Hematopoietic multipotent progenitor cell (in vitro differentiated cells): Measurements from ENCODE around the gene CEP162. TPM values are rescaled to one million over a fixed set of nuclear protein-coding genes. Genes with fewer than 3 reads are reported as not detected.
"Not testable (repeated sequence)": the region's sequence is repeated elsewhere in the genome, so short reads cannot be mapped to it uniquely, and the experiment has no call there.

Experiments used
- DNase-seq, 3 donors: peaks; one replicate each; pipeline ENCODE4 v3.0.0-alpha.2; 2011 to 2015; ENCODE audit warnings: low read depth in 2 of 3, low spot score in 2 of 3
- total RNA-seq: library from RNA; depleted of rRNA; stranded (reverse); fragments of >200 nt; gene quantifications from one replicate; pipeline ENCODE4 v1.2.3, GENCODE V29; 2012

The CEP162 gene
- total RNA-seq, 1 donor = 1.6 TPM

GRCh38 chr6:84089081-84089480, 138.4 kb downstream of the CEP162 start:
- DNase-seq = no peak

DNA sequence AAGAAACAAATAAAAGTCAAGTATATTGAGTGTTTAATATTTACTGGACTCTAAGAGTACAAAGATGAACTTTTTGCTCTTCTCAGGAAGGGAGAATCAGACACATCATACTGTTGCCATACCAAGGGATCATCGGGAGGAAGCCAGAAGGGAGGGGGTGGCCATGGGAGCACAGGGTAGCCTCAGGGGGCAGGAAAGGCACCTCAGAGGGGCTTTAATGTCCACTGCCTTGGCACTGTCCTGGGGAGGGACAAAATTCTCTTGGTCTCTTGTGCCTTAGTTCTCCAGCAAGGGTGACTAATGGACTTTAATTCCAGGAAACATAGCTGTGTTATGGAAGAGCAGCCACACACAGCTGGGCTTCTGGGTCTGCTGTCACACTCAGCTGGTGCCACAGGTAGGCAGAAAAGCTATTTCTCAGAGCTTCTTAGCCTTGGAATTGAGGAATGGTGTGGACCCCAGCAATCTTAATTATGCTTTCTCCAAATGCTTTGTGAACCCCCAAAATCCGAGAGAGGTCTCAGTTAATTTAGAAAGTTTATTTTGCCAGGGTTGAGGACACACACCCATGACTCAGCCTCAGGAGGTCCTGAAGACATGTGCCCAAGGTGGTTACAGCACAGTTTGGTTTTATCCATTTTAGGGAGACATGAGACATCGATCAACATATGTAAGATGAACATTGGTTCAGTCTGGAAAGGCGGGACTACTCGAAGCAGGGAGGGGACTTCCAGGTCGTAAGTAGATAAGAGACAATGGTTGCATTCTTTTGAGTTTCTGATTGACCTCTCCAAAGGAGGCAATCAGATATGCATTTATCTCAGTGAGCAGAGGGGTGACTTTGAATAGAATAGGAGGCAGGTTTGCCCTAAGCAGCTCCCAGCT, 140.7 kb downstream of the CEP162 start:
- no peak for DNase-seq

GRCh38 chr6:84086056-84086455, 141.4 kb downstream of the CEP162 start:
- no peak for DNase-seq

DNA sequence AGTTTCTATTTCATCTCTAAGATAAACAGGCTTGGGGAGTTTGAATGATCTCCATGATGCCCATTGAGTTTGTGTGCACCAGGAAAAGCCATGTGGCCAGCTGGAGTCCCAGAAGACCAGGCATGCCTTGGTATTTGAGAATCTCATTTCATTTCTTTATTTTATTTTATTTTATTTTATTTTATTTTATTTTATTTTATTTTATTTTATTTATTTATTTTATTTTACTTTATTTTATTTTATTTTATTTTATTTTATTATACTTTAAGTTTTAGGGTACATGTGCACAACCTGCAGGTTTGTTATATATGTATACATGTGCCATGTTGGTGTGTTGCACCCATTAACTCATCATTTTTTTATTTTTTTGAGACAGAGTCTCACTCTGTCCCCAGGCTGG, 142.7 kb downstream of the CEP162 start:
- not testable (repeated sequence) for DNase-seq

DNA sequence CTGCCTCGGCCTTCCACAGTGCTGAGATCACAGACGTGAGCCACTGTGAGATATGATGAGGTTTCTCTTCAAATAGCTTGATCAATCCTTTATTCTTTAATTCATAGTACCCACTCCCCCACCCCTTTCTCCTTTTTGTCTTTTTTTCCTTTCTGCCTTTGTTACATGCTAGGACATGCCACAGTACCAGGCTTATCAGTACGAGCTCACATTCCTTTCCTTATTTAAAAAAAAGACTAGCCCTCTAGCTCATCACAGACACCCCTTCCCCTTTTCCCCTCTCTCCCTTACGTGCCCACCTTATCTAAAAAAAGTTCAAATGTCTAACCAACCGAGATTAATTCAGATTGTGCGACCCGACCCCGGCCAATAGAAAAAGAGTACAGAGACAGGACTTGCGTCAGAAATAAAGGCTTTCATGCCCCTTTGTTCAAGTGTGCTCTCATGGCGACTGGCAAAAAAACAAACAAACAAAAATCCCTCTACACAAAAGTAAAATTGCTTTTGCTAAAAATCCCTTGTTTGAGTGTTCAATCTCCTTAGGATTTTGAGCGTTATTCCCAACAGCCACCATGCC, 144.7 kb downstream of the CEP162 start:
- no peak for DNase-seq

- DNase-seq = no peak
Measured at GRCh38 chr6:84081222-84081621, 146.2 kb downstream of the CEP162 start.

DNA sequence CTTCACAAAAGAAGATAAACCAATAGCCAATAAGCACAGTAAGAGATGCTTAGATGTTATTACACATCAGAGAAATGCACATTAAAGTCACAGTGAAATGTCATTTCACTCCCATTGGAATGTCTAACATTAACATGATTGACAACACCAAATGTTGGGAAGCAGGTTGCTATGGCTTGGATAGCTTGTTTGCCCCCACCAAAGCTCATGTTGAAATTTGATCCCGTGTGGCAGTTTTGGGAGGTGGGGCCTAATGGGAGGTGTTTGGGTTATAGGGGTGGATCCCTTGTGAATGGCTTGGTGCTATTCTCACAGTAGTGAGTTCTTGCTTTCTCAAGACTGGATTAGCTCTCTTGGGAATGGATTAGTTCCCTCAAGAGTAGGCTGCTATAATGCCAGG, 149.1 kb downstream of the CEP162 start:
- no peak for DNase-seq

DNA sequence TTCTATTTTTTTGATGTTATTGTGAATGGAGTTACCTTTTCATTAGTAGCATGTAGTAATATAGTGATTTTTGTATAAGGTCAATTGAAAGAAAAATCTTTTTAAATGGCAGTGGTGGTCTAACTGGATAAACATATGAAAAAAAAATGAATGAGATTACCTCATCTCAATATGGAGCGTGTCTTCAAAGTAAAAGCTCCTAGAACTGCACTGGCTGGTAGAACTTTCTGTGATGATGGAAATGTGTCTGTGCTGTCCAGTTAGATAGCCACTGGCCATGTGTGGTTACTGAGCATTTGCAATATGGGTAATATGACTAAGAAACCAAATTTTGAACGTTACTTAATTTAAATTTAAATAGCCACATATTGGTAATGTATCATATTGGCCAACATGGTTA, 149.8 kb downstream of the CEP162 start:
- no peak for DNase-seq

GRCh38 chr6:84074988-84075781, 152.3 kb downstream of the CEP162 start:
- DNase-seq = no peak

Other genes with a start within 250 kb of the CEP162 start
- gene MRAP2, start 193.9 kb downstream of the CEP162 start, total RNA-seq = not detected